SK-N-SH treated with all-trans-retinoic acid at 6 μM for 48 hours (cell line): ENCODE measurements around the gene TLCD4.
A peak's percentile ranks its signal among the peaks of the same experiment; 100 is the strongest.

ENCODE experiments used
- ATAC-seq: fragments of 200-7000 bp; cut with Tn5 transposase; 3 replicates; pipeline ENCODE4 v1.9.1; 2020; ENCODE audit warnings: mild to moderate bottlenecking, moderate library complexity
- ARNTL ChIP-seq: fragments of 450-650 bp; formaldehyde crosslinking; IDR thresholded peaks from 2 replicates; pipeline ENCODE4 v1.5.0; 2020; ENCODE audit warnings: low read depth, mild to moderate bottlenecking, moderate library complexity, borderline replicate concordance
- BACH2 ChIP-seq: fragments of 250-450 bp; sonication (Bioruptor Pico); IDR thresholded peaks from 2 replicates; pipeline ENCODE4 v1.9.0; 2021; ENCODE audit warnings: mild to moderate bottlenecking, borderline replicate concordance
- CREB5 ChIP-seq: fragments of 250-450 bp; sonication (Bioruptor Pico); IDR thresholded peaks from 2 replicates; pipeline ENCODE4 v1.5.1; 2020; ENCODE audit warnings: low read depth, mild to moderate bottlenecking, moderate library complexity
- CSDC2 ChIP-seq: fragments of 250-450 bp; sonication (Bioruptor Pico); IDR thresholded peaks from 2 replicates; pipeline ENCODE4 v1.5.0; 2020; ENCODE audit warnings: mild to moderate bottlenecking, moderate library complexity
- ESRRG ChIP-seq: fragments of 250-450 bp; sonication (Bioruptor Pico); IDR thresholded peaks from 2 replicates; pipeline ENCODE4 v1.6.1; 2021; ENCODE audit warnings: mild to moderate bottlenecking
- GLIS3 ChIP-seq: fragments of 250-450 bp; sonication (Bioruptor Pico); IDR thresholded peaks from 2 replicates; pipeline ENCODE4 v1.5.0; 2020; ENCODE audit warnings: mild to moderate bottlenecking, moderate library complexity
- ISL1 ChIP-seq: fragments of 250-450 bp; sonication (Bioruptor Pico); IDR thresholded peaks from 2 replicates; pipeline ENCODE4 v2.1.2; 2022; ENCODE audit warnings: mild to moderate bottlenecking, moderate library complexity
- OSR1 ChIP-seq: fragments of 250-450 bp; sonication (Bioruptor Pico); IDR thresholded peaks from 2 replicates; pipeline ENCODE4 v1.8.0; 2022; ENCODE audit warnings: moderate library complexity, mild to moderate bottlenecking, inconsistent platforms
- PATZ1 ChIP-seq: fragments of 250-450 bp; sonication (Bioruptor Pico); IDR thresholded peaks from 2 replicates; pipeline ENCODE4 v1.8.0; 2020; ENCODE audit warnings: mild to moderate bottlenecking, moderate library complexity, borderline replicate concordance
- PPARA ChIP-seq: fragments of 250-450 bp; sonication (Bioruptor Pico); IDR thresholded peaks from 2 replicates; pipeline ENCODE4 v1.5.0; 2020; ENCODE audit warnings: mild to moderate bottlenecking, borderline replicate concordance
- RARB ChIP-seq: fragments of 250-450 bp; sonication (Bioruptor Pico); IDR thresholded peaks from 2 replicates; pipeline ENCODE4 v1.8.0; 2021; ENCODE audit warnings: mild to moderate bottlenecking, moderate library complexity
- SNAI2 ChIP-seq: fragments of 250-450 bp; sonication (Bioruptor Pico); IDR thresholded peaks from 2 replicates; pipeline ENCODE4 v1.5.0; 2020; ENCODE audit warnings: mild to moderate bottlenecking, moderate library complexity
- TCF4 ChIP-seq: fragments of 250-450 bp; sonication (Bioruptor Pico); IDR thresholded peaks from 2 replicates; pipeline ENCODE4 v1.8.0; 2021; ENCODE audit warnings: mild to moderate bottlenecking, moderate library complexity, borderline replicate concordance
- TOX ChIP-seq: fragments of 250-450 bp; sonication (Bioruptor Pico); IDR thresholded peaks from 2 replicates; pipeline ENCODE4 v1.8.0; 2021; ENCODE audit warnings: mild to moderate bottlenecking, moderate library complexity, borderline replicate concordance
- ZC3H10 ChIP-seq: fragments of 250-450 bp; sonication (Bioruptor Pico); IDR thresholded peaks from 2 replicates; pipeline ENCODE4 v1.5.1; 2021; ENCODE audit warnings: mild to moderate bottlenecking, moderate library complexity
- ZFP3 ChIP-seq: fragments of 250-450 bp; sonication (Bioruptor Pico); IDR thresholded peaks from 2 replicates; pipeline ENCODE4 v1.5.0; 2020; ENCODE audit warnings: mild to moderate bottlenecking, moderate library complexity
- ZFP30 ChIP-seq: fragments of 450-650 bp; formaldehyde crosslinking; IDR thresholded peaks from 2 replicates; pipeline ENCODE4 v1.5.0; 2022; ENCODE audit warnings: mild to moderate bottlenecking, moderate library complexity
- ZNF565 ChIP-seq: fragments of 450-650 bp; formaldehyde crosslinking; conservative IDR thresholded peaks from 2 replicates; pipeline ENCODE4 v1.5.0; 2020; ENCODE audit warnings: low read depth, mild to moderate bottlenecking, moderate library complexity
- ZNF70 ChIP-seq: fragments of 450-650 bp; formaldehyde crosslinking; IDR thresholded peaks from 2 replicates; pipeline ENCODE4 v1.5.0; 2020; ENCODE audit warnings: mild to moderate bottlenecking, moderate library complexity
- ZNF8 ChIP-seq: fragments of 450-650 bp; formaldehyde crosslinking; IDR thresholded peaks from 2 replicates; pipeline ENCODE4 v1.5.0; 2020; ENCODE audit warnings: mild to moderate bottlenecking, moderate library complexity
- TF ChIP-seq, protein P1 (sequence below): fragments of 250-450 bp; sonication (Bioruptor Pico); IDR thresholded peaks from 2 replicates; pipeline ENCODE4 v1.8.0; 2021; ENCODE audit warnings: low read depth, mild to moderate bottlenecking, moderate library complexity, borderline replicate concordance
- TF ChIP-seq, protein P2 (sequence below): fragments of 250-450 bp; sonication (Bioruptor Pico); IDR thresholded peaks from 2 replicates; pipeline ENCODE4 v1.5.1; 2021; ENCODE audit warnings: mild to moderate bottlenecking, moderate library complexity

Gene TLCD4

GRCh38 chr1:95076034-95076433 lies 41.1 kb upstream of the TLCD4 start:
- no peak for ATAC-seq
- TF ChIP-seq, protein P1, sequence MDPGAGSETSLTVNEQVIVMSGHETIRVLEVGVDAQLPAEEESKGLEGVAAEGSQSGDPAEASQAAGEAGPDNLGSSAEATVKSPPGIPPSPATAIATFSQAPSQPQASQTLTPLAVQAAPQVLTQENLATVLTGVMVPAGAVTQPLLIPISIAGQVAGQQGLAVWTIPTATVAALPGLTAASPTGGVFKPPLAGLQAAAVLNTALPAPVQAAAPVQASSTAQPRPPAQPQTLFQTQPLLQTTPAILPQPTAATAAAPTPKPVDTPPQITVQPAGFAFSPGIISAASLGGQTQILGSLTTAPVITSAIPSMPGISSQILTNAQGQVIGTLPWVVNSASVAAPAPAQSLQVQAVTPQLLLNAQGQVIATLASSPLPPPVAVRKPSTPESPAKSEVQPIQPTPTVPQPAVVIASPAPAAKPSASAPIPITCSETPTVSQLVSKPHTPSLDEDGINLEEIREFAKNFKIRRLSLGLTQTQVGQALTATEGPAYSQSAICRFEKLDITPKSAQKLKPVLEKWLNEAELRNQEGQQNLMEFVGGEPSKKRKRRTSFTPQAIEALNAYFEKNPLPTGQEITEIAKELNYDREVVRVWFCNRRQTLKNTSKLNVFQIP (CRISPR knock-in tag) = no peak
- TF ChIP-seq CREB5 (no peak), SNAI2 (no peak), ARNTL (CRISPR knock-in tag) (no peak), CSDC2 (CRISPR knock-in tag) (no peak), ESRRG (CRISPR knock-in tag) (no peak), BACH2 (CRISPR knock-in tag) (no peak), ZNF70 (CRISPR knock-in tag) (no peak)

DNA sequence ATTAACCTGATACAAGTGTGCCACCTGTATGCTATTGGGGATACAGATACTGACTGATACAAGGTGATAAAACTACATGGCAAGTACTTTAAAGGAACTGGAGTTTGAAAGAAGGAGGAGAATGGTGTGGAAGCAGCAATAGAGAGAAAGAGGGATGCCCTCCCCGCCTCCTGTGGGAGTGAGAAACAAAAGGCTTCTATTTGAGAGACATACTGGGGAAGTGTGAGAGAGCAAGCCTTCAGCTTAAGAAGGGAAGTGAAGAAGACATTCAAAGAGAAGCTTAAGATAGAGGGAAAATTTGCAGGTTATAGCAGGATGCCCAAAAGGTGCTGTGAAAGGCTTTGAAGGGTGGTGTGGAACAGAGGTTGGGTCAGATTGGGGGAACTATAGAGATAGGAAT lies 36.7 kb upstream of the TLCD4 start:
- no peak for ATAC-seq
- no peak for TF ChIP-seq ESRRG (CRISPR knock-in tag)
- TF ChIP-seq, protein P2, sequence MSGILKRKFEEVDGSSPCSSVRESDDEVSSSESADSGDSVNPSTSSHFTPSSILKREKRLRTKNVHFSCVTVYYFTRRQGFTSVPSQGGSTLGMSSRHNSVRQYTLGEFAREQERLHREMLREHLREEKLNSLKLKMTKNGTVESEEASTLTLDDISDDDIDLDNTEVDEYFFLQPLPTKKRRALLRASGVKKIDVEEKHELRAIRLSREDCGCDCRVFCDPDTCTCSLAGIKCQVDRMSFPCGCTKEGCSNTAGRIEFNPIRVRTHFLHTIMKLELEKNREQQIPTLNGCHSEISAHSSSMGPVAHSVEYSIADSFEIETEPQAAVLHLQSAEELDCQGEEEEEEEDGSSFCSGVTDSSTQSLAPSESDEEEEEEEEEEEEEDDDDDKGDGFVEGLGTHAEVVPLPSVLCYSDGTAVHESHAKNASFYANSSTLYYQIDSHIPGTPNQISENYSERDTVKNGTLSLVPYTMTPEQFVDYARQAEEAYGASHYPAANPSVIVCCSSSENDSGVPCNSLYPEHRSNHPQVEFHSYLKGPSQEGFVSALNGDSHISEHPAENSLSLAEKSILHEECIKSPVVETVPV (CRISPR knock-in tag) = no peak
- no peak for TF ChIP-seq SNAI2
- no peak for TF ChIP-seq BACH2 (CRISPR knock-in tag)
- no peak for TF ChIP-seq ZFP30 (CRISPR knock-in tag)
- TF ChIP-seq ZNF8 = no peak
- no peak for TF ChIP-seq CREB5
- TF ChIP-seq, all 23 proteins: peak for 0

DNA sequence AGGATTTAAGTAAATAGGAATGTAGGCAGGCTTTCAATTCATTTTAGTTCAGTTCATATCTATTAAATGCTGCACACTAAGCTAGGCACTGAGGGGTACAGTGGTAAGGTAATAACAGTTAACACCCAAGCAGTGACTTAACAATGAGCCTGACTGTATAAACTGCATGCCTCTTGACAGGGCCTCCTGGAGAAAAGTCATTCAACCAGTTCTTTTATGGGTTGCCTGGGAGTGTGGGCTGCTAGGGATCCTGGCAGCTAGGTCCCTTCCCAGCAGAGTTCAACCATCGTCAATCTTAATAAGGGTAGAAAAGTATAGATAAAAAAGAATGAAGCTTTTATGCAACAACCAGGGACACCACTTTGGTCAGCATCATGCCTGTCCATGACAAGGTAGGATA lies 36.3 kb upstream of the TLCD4 start:
- ATAC-seq = no peak
- TF ChIP-seq ZC3H10 (CRISPR knock-in tag) = no peak
- no peak for TF ChIP-seq BACH2 (CRISPR knock-in tag)
- no peak for TF ChIP-seq SNAI2
- no peak for TF ChIP-seq ESRRG (CRISPR knock-in tag)
- TF ChIP-seq TOX (CRISPR knock-in tag) = no peak
- TF ChIP-seq PPARA = no peak
- no peak for TF ChIP-seq GLIS3 (CRISPR knock-in tag)
- TF ChIP-seq TCF4 (CRISPR knock-in tag) = no peak
- TF ChIP-seq ISL1 = no peak
- no peak for TF ChIP-seq ZFP30 (CRISPR knock-in tag)
- no peak for TF ChIP-seq RARB
- TF ChIP-seq OSR1 (CRISPR knock-in tag) = no peak
- TF ChIP-seq, all 23 proteins: peak for 0

DNA sequence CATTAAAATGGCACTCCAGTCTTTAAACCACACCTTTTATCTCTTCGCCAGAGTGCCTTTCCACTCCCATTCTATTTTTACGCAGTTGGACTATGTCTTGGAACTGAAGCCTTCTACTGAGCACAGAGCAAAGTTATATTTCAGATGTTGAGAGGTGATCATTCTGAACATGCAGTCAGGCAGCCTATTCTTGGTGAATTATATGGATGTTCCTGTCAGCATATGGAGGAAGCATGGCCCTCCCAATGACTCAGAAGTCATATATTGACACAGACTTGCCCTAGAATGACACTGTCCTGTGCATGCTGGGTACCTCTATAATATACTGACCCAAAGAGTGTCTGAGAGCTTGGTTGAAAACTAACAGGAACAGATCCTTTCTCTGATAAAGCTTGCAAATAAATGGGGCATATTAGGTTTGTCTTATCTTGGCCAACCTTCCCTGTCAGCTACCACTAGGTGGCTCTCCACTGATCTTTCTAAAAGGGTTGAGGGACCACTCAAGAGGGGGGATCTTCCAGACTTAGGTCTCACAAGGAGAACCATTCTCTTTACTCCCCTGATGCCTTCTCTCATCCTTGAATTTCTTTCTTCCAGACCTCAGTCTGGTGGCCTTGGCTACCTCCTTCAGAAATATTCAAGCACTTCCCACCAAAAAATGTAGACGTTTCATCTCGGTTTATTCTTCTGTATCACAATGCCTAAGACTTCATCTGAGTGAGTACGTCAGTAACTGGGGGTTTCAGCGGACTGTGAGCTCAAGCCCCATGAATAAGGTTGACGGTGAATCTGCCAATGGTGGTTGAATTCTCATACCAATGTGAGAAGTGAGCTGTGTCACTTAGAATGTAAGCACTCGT lies 32.6 kb upstream of the TLCD4 start:
- ATAC-seq = peak; percentile 58
- no peak for TF ChIP-seq GLIS3 (CRISPR knock-in tag)
- no peak for TF ChIP-seq ZNF70 (CRISPR knock-in tag)
- no peak for TF ChIP-seq ZC3H10 (CRISPR knock-in tag)
- TF ChIP-seq ESRRG (CRISPR knock-in tag) = no peak
- no peak for TF ChIP-seq CSDC2 (CRISPR knock-in tag)
- TF ChIP-seq, protein P1 (CRISPR knock-in tag) = no peak
- no peak for TF ChIP-seq TOX (CRISPR knock-in tag)
- no peak for TF ChIP-seq ZFP3 (CRISPR knock-in tag)
- TF ChIP-seq ARNTL (CRISPR knock-in tag) = no peak
- TF ChIP-seq TCF4 (CRISPR knock-in tag) = no peak
- TF ChIP-seq ISL1 = no peak
- no peak for TF ChIP-seq ZNF565 (CRISPR knock-in tag)
- no peak for TF ChIP-seq PPARA
- no peak for TF ChIP-seq PATZ1 (CRISPR knock-in tag)
- no peak for TF ChIP-seq OSR1 (CRISPR knock-in tag)
- TF ChIP-seq BACH2 (CRISPR knock-in tag) = no peak
- TF ChIP-seq, protein P2 (CRISPR knock-in tag) = no peak
